Endothelial cell of umbilical vein (primary cell): ENCODE measurements around the gene COLEC11. TPM values are rescaled to one million over a fixed set of nuclear protein-coding genes. Genes with fewer than 3 reads are reported as not detected.

ENCODE experiments used
- BruUV-seq: library from RNA; stranded (reverse); fragments of 400-500 nt; replicated peaks from 2 replicates; lab custom pipeline; 2021; lab: Mats Ljungman, UMichigan
- CTCF ChIA-PET: fragments of 300-600, 350-600 bp; sonication (Branson Sonifier 250); formaldehyde crosslinking; loops from one replicate; lab custom pipeline; 2021; ENCODE audit warnings: antibody characterized with exemption, inconsistent platforms; lab: Charles Lee
- POLR2A ChIA-PET: fragments of 300-600, 350-600 bp; sonication (Branson Sonifier 250); formaldehyde crosslinking; loops from one replicate; lab custom pipeline; 2021; ENCODE audit warnings: antibody characterized with exemption, inconsistent platforms; lab: Charles Lee
- DNase-seq: peaks from one replicate; pipeline ENCODE4 v3.0.0-alpha.2; 2011; ENCODE audit warnings: low read depth, low spot score
- FAIRE-seq: peaks from 2 replicates; lab custom pipeline; 2011; peaks lifted over from hg19 to GRCh38; lab: Jason Lieb, UNC
- H2AFZ ChIP-seq: 2 replicates; pipeline ENCODE4 v1.6.0; 2012; ENCODE audit warnings: low read depth, low read length, control low read depth, inconsistent platforms
- H3K27ac ChIP-seq: 2 replicates; pipeline ENCODE4 v1.5.1; 2011; ENCODE audit warnings: low read depth, mild to moderate bottlenecking, control low read depth, low read length, moderate library complexity; ENCODE audit not compliant: insufficient read depth
- H3K27me3 ChIP-seq, 2 experiments: 2 replicates each; pipeline versions ENCODE4 v1.6.0 to v1.6.1; 2011; ENCODE audit warnings: low read length in 2 of 2, mixed read lengths in 1 of 2; ENCODE audit not compliant: control insufficient read depth in 2 of 2, insufficient read depth in 2 of 2
- H3K36me3 ChIP-seq, 2 experiments: 2 replicates in 1 of 2; 3 replicates in 1 of 2; pipeline ENCODE4 v1.5.1; 2011; ENCODE audit warnings: low read length in 2 of 2, mild to moderate bottlenecking in 1 of 2, moderate library complexity in 1 of 2; ENCODE audit not compliant: control insufficient read depth in 2 of 2, insufficient read depth in 2 of 2; ENCODE audit errors: extremely low read depth in 1 of 2
- H3K4me1 ChIP-seq: 3 replicates; pipeline ENCODE4 v1.5.1; 2011; ENCODE audit warnings: mild to moderate bottlenecking, low read length; ENCODE audit not compliant: control insufficient read depth, insufficient read depth; ENCODE audit errors: extremely low read depth
- H3K4me2 ChIP-seq: 2 replicates; pipeline ENCODE4 v1.6.1; 2011; ENCODE audit warnings: low read length, control low read depth, mixed read lengths; ENCODE audit not compliant: insufficient read depth
- H3K4me3 ChIP-seq, 3 experiments: fragments of 200-600 bp in 1 of 3; sonication (generic), shearing (Covaris generic) in 1 of 3; replicated peaks in 1 of 3; 2 replicates each; pipeline ENCODE4 v1.5.1; 2011 to 2016; ENCODE audit warnings: control low read depth in 3 of 3, low read length in 3 of 3, mild to moderate bottlenecking in 2 of 3, inconsistent platforms in 1 of 3, low read depth in 1 of 3, moderate library complexity in 1 of 3; ENCODE audit not compliant: insufficient read depth in 1 of 3
- H3K79me2 ChIP-seq: 2 replicates; pipeline ENCODE4 v1.6.0; 2012; ENCODE audit warnings: low read length, inconsistent platforms; ENCODE audit not compliant: control insufficient read depth, insufficient read depth
- H3K9ac ChIP-seq: replicated peaks from 2 replicates; pipeline ENCODE3; 2011; ENCODE audit warnings: low read length, control low read depth; ENCODE audit not compliant: insufficient read depth; ENCODE audit errors: extremely low read depth
- H3K9me1 ChIP-seq: replicated peaks from 3 replicates; pipeline ENCODE4 v1.6.0; 2011; ENCODE audit warnings: mild to moderate bottlenecking, low read length; ENCODE audit not compliant: control insufficient read depth, insufficient read depth; ENCODE audit errors: extremely low read depth
- H3K9me3 ChIP-seq: replicated peaks from 2 replicates; pipeline ENCODE4 v1.5.1; 2012; ENCODE audit warnings: low read length, inconsistent platforms; ENCODE audit not compliant: control insufficient read depth, insufficient read depth
- H4K20me1 ChIP-seq: replicated peaks from 2 replicates; pipeline ENCODE3; 2011; ENCODE audit warnings: mild to moderate bottlenecking, low read length; ENCODE audit not compliant: control insufficient read depth, insufficient read depth; ENCODE audit errors: extremely low read depth
- GATA2 ChIP-seq: IDR thresholded peaks from 2 replicates; pipeline ENCODE4 v1.7.0; 2011; ENCODE audit warnings: low read depth, mild to moderate bottlenecking, moderate library complexity, mixed read lengths, low read length; ENCODE audit not compliant: insufficient read length, insufficient read depth
- MYC ChIP-seq: IDR thresholded peaks from one replicate; pipeline ENCODE4 v1.6.1; 2011; ENCODE audit warnings: mild to moderate bottlenecking, low read depth, low read length
- POLR2A ChIP-seq: IDR thresholded peaks from 2 replicates; pipeline ENCODE4 v1.6.1; 2012; ENCODE audit warnings: low read depth, mild to moderate bottlenecking, control low read depth, low read length
- POLR2AphosphoS5 ChIP-seq: IDR thresholded peaks from 2 replicates; pipeline ENCODE4 v1.6.1; 2012; ENCODE audit warnings: low read depth, mild to moderate bottlenecking, control low read depth, low read length, moderate library complexity; ENCODE audit not compliant: insufficient read depth
- dilution Hi-C: fragments of 300-500 bp; cut with MboI; formaldehyde crosslinking; loops from one replicate; pipeline ENCODE4 v1.15.0; 2019; ENCODE audit warnings: low sequenced_read_pairs; ENCODE audit not compliant: extremely low pct_ligation_motif_present
- intact Hi-C: fragments of 100-400 bp; cut with micrococcal nuclease; formaldehyde crosslinking; loops from one replicate; pipeline ENCODE4 v1.10.0; 2022
- polyA plus RNA-seq, 4 experiments: library from polyadenylated mRNA; depleted of rRNA in 3 of 4; stranded (reverse) in 3 of 4; unstranded in 1 of 4; fragments of >200 nt; gene quantifications; 2 replicates each; pipeline versions ENCODE4 v1.2.1 to v1.2.3, GENCODE V29; 2011 to 2012; ENCODE audit warnings: missing spikeins in 1 of 4
- total RNA-seq: library from RNA; stranded (reverse); gene quantifications from 2 replicates; pipeline ENCODE4 v1.2.3, GENCODE V29; 2021
- TF ChIP-seq, protein P1 (sequence below): IDR thresholded peaks from 2 replicates; pipeline ENCODE4 v1.6.1; 2011; ENCODE audit not compliant: insufficient read depth, insufficient read length
- TF ChIP-seq, protein P2 (sequence below), 2 donors: IDR thresholded peaks; 1 replicate in 1 of 2; 2 replicates in 1 of 2; pipeline ENCODE4 v1.5.1; 2011; ENCODE audit warnings: low read length in 2 of 2, mild to moderate bottlenecking in 2 of 2, moderate library complexity in 2 of 2, control low read depth in 1 of 2, inconsistent platforms in 1 of 2, low read depth in 1 of 2; ENCODE audit not compliant: insufficient read depth in 1 of 2; ENCODE audit errors: extremely low read depth in 1 of 2

COLEC11 gene
- total and polyA plus RNA-seq, 2 donors (not counting 3 experiments of a cell fraction or from before 2014, with no cell fraction given), result 0.15 TPM; not detected in 1

- Histone ChIP-seq H3K9me1 (no peaks in the 10 kb centered on the region), H3K9ac (no peak overlapping the region), H3K9me3 (no peaks in the 10 kb centered on the region), H3K79me2 (no peaks in the 10 kb centered on the region), H3K4me3 (no peak overlapping the region), H3K27me3 (no peaks in the 10 kb centered on the region), H3K4me2 (no peak overlapping the region), H3K36me3 (no peaks in the 10 kb centered on the region), H2AFZ (no peak overlapping the region), H3K27ac (no peak overlapping the region), H4K20me1 (no peaks in the 10 kb centered on the region), H3K4me1 (peaks cover 4% of the 10 kb centered on the region)
- no peak for FAIRE-seq
- ChIA-PET CTCF (no interaction called here), POLR2A (no interaction called here)
- no peak for DNase-seq
- dilution Hi-C loops (no loop called here), intact Hi-C loops (no loop called here)
- TF ChIP-seq, protein P1, sequence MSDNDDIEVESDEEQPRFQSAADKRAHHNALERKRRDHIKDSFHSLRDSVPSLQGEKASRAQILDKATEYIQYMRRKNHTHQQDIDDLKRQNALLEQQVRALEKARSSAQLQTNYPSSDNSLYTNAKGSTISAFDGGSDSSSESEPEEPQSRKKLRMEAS, result no peak
- TF ChIP-seq POLR2AphosphoS5, result no peak
- BruUV-seq, result no TSS peak
Observed at GRCh38 chr2:3598912-3599854, 4.3 kb downstream of the COLEC11 start.

DNA sequence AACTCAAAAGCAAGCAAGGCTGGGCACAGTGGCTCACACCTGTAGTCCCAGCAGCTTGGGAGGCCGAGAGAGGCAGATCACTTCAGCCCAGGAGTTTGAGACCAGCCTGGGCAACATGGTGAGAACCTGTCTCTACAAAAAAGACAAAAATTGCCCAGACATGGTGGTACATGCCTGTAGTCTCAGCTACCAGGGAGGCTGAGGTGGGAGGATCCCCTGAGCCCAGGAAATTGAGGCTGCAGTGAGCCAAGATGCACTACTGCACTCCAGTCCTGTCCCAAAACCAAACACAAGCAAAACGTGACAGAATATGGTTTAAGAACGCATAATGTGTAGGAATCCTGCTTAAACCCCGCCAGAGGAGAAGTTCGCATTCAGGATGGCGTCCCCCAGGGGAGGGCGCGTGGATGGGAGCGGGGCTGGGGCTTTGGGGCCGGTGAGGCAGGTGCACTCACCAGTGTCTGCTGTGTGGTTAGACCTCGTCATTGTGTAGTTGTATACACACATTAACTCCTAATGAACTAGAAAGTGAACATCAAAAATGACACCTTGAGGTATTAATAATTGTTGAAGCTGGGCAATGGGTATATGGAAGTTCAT lies 5.4 kb downstream of the COLEC11 start:
- Histone ChIP-seq H2AFZ (no peak overlapping the region), H3K4me2 (no peak overlapping the region), H3K27me3 (no peaks in the 10 kb centered on the region), H3K9ac (no peak overlapping the region), H3K4me1 (peaks cover under 1% of the 10 kb centered on the region), H3K9me1 (no peaks in the 10 kb centered on the region), H4K20me1 (no peaks in the 10 kb centered on the region), H3K36me3 (no peaks in the 10 kb centered on the region), H3K4me3 (no peak overlapping the region), H3K9me3 (no peaks in the 10 kb centered on the region), H3K27ac (no peak overlapping the region), H3K79me2 (no peaks in the 10 kb centered on the region)
- DNase-seq, result no peak
- no peak for FAIRE-seq
- TF ChIP-seq, protein P2, sequence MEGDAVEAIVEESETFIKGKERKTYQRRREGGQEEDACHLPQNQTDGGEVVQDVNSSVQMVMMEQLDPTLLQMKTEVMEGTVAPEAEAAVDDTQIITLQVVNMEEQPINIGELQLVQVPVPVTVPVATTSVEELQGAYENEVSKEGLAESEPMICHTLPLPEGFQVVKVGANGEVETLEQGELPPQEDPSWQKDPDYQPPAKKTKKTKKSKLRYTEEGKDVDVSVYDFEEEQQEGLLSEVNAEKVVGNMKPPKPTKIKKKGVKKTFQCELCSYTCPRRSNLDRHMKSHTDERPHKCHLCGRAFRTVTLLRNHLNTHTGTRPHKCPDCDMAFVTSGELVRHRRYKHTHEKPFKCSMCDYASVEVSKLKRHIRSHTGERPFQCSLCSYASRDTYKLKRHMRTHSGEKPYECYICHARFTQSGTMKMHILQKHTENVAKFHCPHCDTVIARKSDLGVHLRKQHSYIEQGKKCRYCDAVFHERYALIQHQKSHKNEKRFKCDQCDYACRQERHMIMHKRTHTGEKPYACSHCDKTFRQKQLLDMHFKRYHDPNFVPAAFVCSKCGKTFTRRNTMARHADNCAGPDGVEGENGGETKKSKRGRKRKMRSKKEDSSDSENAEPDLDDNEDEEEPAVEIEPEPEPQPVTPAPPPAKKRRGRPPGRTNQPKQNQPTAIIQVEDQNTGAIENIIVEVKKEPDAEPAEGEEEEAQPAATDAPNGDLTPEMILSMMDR (IDR thresholded peaks at IDR 0.05; ENCODE audit: extremely low read depth in 1 of 2, insufficient read depth in 1 of 2, low read depth in 1 of 2, low read length in 2 of 2), result no peak
- TF ChIP-seq MYC, result no peak
- TF ChIP-seq POLR2A, result no peak
- TF ChIP-seq GATA2, result no peak
- TF ChIP-seq, protein P1, result no peak
- dilution Hi-C loops (no loop called here), intact Hi-C loops (no loop called here)
- POLR2A ChIA-PET, result no interaction called here
- CTCF ChIA-PET, result no interaction called here
- no TSS peak for BruUV-seq
